Measurements from ENCODE around the gene NHLRC2. TPM values are rescaled to one million over a fixed set of nuclear protein-coding genes. Genes with fewer than 3 reads are reported as not detected.

The NHLRC2 gene
- total and polyA plus RNA-seq, 12 donors, result 6.7 to 98.0 (median 71.2) TPM

- H3K9me3 ChIP-seq, result peaks cover 0 to 13% (median 0%) of the 10 kb centered on the region in 11 donors
- H3K27me3 ChIP-seq, result no peaks in the 10 kb centered on the region
- ATAC-seq, result no peak
- TF ChIP-seq CTCF (IDR thresholded peaks at IDR 0.05), result no peak
- H3K4me1 ChIP-seq, result no peaks in the 10 kb centered on the region
- H3K4me3 ChIP-seq, result no peak overlapping the region
- intact Hi-C loops (cut with DNase I), result loop anchor here in 2 of 10 donors (10.0 kb wide), 1 partner anchor 116 kb away; the partner anchor contains the start of gene ADRB1 (in 2 of the 2)
- no peaks in the 10 kb centered on the region for H3K36me3 ChIP-seq
- no peak for DNase-seq
- H3K27ac ChIP-seq, result no peak overlapping the region
These were observed 74.4 kb downstream of the NHLRC2 start for GRCh38 chr10:113928830-113929229.

DNA sequence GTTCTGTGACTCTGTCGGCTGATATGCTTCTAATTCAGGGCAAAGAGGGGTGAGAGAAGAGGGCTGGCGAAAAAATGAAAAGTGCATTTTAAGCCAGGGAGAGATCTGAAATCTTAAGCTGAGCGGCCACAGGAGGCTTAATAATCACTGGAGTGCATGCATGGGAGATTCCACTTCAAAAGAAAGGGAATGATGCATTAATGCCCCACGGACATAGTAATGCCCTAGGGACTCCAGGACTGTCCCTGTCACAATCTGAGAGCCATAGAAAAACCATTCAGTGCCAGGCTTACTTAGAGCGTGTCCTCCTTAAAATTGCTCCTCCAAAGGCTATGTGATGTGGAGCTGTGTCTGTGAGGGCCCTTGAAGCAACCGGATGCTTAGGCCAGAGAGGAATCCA is 75.1 kb downstream of the NHLRC2 start:
- Histone ChIP-seq H3K4me3 (no peak overlapping the region), H3K27me3 (no peaks in the 10 kb centered on the region), H3K27ac (no peak overlapping the region), H3K9me3 (peaks cover 0 to 11% (median 0%) of the 10 kb centered on the region in 11 donors), H3K36me3 (no peaks in the 10 kb centered on the region), H3K4me1 (no peaks in the 10 kb centered on the region)
- 75 to 77% methylated on average over 6 of the region's 6 CpGs for WGBS, 2 donors
- intact Hi-C loops (cut with DNase I), result loop anchor here in 2 of 10 donors (10.0 kb wide), 1 partner anchor 115 kb away; the partner anchor contains the start of gene ADRB1 (in 2 of the 2)
- DNase-seq, result no peak
- no peak for TF ChIP-seq CTCF (IDR thresholded peaks at IDR 0.05)
- ATAC-seq, result no peak

DNA sequence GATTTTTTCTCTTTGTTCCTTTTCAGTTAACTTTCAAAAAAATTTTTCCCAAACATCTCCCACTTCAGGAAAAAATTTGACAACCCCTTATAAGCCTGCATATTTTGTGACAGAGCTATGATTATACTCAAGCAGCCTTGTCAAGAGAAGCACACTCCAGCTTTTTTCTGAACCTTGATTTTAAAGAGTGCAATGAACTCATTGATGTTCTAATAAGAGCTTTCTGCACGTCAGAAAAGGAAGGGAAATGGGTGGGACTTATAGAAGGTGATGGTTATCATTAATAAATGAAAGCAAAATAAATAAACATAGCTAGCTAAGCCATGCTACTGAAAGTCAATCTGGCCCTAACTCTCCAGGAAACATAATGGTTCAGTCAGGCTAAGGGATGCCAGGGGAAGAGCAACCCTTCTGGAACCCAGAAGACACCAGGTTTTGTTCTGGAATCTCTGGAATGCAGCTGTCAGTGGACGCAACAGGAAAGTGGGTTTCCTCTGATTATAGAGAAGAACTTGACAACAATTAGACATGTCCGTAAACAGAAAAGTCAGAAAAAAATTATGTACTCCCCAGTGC is 76.1 kb downstream of the NHLRC2 start:
- Histone ChIP-seq H3K36me3 (no peaks in the 10 kb centered on the region), H3K27me3 (no peaks in the 10 kb centered on the region), H3K27ac (no peak overlapping the region), H3K9me3 (peaks cover 0 to under 1% (median 0%) of the 10 kb centered on the region in 11 donors), H3K4me3 (no peak overlapping the region), H3K4me1 (no peaks in the 10 kb centered on the region)
- intact Hi-C loops (cut with DNase I), result no loop called here
- no peak for ATAC-seq
- TF ChIP-seq CTCF (IDR thresholded peaks at IDR 0.05), result no peak
- no peak for DNase-seq
- WGBS, 2 donors, result 59 to 67% methylated on average over 3 of the region's 3 CpGs

DNA sequence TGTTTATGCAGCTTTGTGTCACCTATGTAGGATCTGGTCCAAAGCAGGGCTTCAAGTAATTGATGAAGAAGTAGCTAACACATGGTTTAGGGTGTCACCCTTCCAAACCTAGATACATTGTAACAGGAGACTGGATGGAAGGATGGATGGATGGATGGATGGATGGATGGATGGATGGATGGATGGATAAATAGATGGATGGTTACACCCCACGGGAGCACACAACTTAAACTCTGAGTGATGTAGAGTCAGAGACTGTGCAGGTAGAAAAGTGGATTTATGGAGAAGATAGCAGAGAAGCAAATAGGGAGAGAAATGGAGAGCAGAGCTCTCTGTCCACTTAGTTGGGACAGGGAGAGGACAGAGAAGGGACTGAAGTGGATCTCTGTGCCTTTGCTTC is 78.4 kb downstream of the NHLRC2 start:
- no peak for TF ChIP-seq CTCF (IDR thresholded peaks at IDR 0.05)
- no peaks in the 10 kb centered on the region for H3K36me3 ChIP-seq
- H3K27ac ChIP-seq, result no peak overlapping the region
- H3K4me3 ChIP-seq, result no peak overlapping the region
- no peaks in the 10 kb centered on the region for H3K4me1 ChIP-seq
- H3K9me3 ChIP-seq, result no peaks in the 10 kb centered on the region
- WGBS, 2 donors, result 96 to 100% methylated on average over 1 of the region's 1 CpG
- intact Hi-C loops (cut with DNase I), result no loop called here
- ATAC-seq, result no peak
- DNase-seq, result no peak
- no peaks in the 10 kb centered on the region for H3K27me3 ChIP-seq

Data from heart right ventricle (tissue), 16 donors.